ENCODE measurements around the gene CDKAL1. TPM values are rescaled to one million over a fixed set of nuclear protein-coding genes. Genes with fewer than 3 reads are reported as not detected.
A peak's percentile ranks its signal among the peaks of the same experiment; 100 is the strongest.

CDKAL1 gene
- total and polyA plus RNA-seq, 2 of the 13 experiments (the other 11 are each of a cell fraction or from before 2014, with no cell fraction given): 9.5 to 27.7 TPM

GRCh38 chr6:20847904-20848303, 313.6 kb downstream of the CDKAL1 start (continued):
- no peak for TF ChIP-seq PRDM10 (CRISPR knock-in tag; IDR thresholded peaks at IDR 0.05; ENCODE audit: low read depth)
- TF ChIP-seq ZNF124 (CRISPR knock-in tag; IDR thresholded peaks at IDR 0.05): no peak
- no peak for TF ChIP-seq AHDC1 (CRISPR knock-in tag; IDR thresholded peaks at IDR 0.05; ENCODE audit: borderline replicate concordance)
- no peak for TF ChIP-seq SOX13 (IDR thresholded peaks at IDR 0.05)
- 0 out of 4 replicates have a peak, but pooled peaks of 1 of the 2 experiments have one; percentile 27 for TF ChIP-seq SOX13 (CRISPR knock-in tag; conservative IDR thresholded peaks at IDR 0.05 in 1 of 2, IDR thresholded peaks at IDR 0.05 in 1 of 2)
- no peak for TF ChIP-seq ZBTB38 (CRISPR knock-in tag; IDR thresholded peaks at IDR 0.05)
- no peak for TF ChIP-seq TEF (CRISPR knock-in tag; IDR thresholded peaks at IDR 0.05)
- TF ChIP-seq SRY (CRISPR knock-in tag; IDR thresholded peaks at IDR 0.05): no peak
- no peak for TF ChIP-seq TBL1XR1 (IDR thresholded peaks at IDR 0.05; ENCODE audit: borderline replicate concordance, low read length, partially characterized antibody)
- no peak for TF ChIP-seq TFDP2 (CRISPR knock-in tag; IDR thresholded peaks at IDR 0.05)
- no peak for TF ChIP-seq CBFB (CRISPR knock-in tag; IDR thresholded peaks at IDR 0.05)
- no peak for TF ChIP-seq ZNF432 (CRISPR knock-in tag; IDR thresholded peaks at IDR 0.05; ENCODE audit: borderline replicate concordance)
- TF ChIP-seq PHF21A (CRISPR knock-in tag; IDR thresholded peaks at IDR 0.05): no peak
- 0 out of 2 replicates have a peak, but pooled peaks have one; percentile 38 for TF ChIP-seq BRF2 (CRISPR knock-in tag; IDR thresholded peaks at IDR 0.05)
- TF ChIP-seq ZNF710 (CRISPR knock-in tag; IDR thresholded peaks at IDR 0.05; ENCODE audit: borderline replicate concordance): no peak
